Progenitor cell of endocrine pancreas (in vitro differentiated cells): ENCODE results near the gene PRR19. TPM values are rescaled to one million over a fixed set of nuclear protein-coding genes. Genes with fewer than 3 reads are reported as not detected.

Experiments used
- DNase-seq: peaks from one replicate; pipeline ENCODE4 v3.0.0; 2021; ENCODE audit warnings: low spot score; ENCODE audit not compliant: unreplicated experiment
- H3K27ac Mint-ChIP-seq: 2 replicates; pipeline ENCODE4 v1.8.0; 2021; ENCODE audit warnings: mild to moderate bottlenecking, moderate library complexity, mixed read lengths
- H3K27me3 Mint-ChIP-seq: 2 replicates; pipeline ENCODE4 v1.8.0; 2021; ENCODE audit warnings: mixed read lengths
- H3K36me3 Mint-ChIP-seq: 2 replicates; pipeline ENCODE4 v1.8.0; 2022; ENCODE audit warnings: mixed read lengths; ENCODE audit not compliant: insufficient read depth
- H3K4me1 Mint-ChIP-seq: 2 replicates; pipeline ENCODE4 v1.8.0; 2021; ENCODE audit warnings: low read depth, mixed read lengths
- H3K4me3 Mint-ChIP-seq: 2 replicates; pipeline ENCODE4 v1.8.0; 2021; ENCODE audit warnings: low read depth, mild to moderate bottlenecking, moderate library complexity, mixed read lengths
- H3K9me3 Mint-ChIP-seq: 2 replicates; pipeline ENCODE4 v1.8.0; 2021; ENCODE audit warnings: low read depth, mixed read lengths
- total RNA-seq: library from RNA; stranded (reverse); gene quantifications from 2 replicates; pipeline ENCODE4 v1.2.1, GENCODE V29; 2021
- TF ChIP-seq, protein P1 (sequence below): fragments of 200-600 bp; sonication (generic); IDR thresholded peaks from one replicate; pipeline ENCODE4 v1.5.0; 2021; ENCODE audit warnings: antibody characterized with exemption, mild to moderate bottlenecking; ENCODE audit not compliant: unreplicated experiment

The PRR19 gene
- total RNA-seq, 1 donor from 2014 or later: 3.4 TPM

DNA sequence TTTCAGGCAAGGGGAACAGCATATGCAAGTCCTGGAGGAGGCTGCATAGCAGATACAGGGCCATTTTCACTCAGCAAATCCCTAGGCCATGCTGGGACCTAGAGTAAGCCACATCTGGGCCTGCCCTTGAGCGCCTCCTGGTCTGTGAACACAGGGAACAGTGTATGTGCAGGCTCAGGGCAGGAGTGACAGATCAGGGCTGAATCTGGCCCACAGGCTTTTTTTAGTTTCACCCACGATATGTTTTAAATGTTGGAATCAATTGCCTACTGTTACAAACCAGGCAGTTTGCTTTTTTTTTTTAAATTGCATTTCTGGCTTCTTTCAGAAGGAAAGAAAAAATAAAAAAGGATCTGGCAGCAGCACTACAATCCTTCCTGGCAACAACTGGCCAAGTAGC lies 9.7 kb downstream of the PRR19 start:
- Mint-ChIP-seq H3K4me3 (no peak overlapping the region), H3K4me1 (peaks cover 3% of the 10 kb centered on the region), H3K27ac (no peak overlapping the region), H3K9me3 (no peaks in the 10 kb centered on the region), H3K27me3 (peaks cover 44% of the 10 kb centered on the region), H3K36me3 (no peaks in the 10 kb centered on the region)
- DNase-seq: no peak
- TF ChIP-seq, protein P1, sequence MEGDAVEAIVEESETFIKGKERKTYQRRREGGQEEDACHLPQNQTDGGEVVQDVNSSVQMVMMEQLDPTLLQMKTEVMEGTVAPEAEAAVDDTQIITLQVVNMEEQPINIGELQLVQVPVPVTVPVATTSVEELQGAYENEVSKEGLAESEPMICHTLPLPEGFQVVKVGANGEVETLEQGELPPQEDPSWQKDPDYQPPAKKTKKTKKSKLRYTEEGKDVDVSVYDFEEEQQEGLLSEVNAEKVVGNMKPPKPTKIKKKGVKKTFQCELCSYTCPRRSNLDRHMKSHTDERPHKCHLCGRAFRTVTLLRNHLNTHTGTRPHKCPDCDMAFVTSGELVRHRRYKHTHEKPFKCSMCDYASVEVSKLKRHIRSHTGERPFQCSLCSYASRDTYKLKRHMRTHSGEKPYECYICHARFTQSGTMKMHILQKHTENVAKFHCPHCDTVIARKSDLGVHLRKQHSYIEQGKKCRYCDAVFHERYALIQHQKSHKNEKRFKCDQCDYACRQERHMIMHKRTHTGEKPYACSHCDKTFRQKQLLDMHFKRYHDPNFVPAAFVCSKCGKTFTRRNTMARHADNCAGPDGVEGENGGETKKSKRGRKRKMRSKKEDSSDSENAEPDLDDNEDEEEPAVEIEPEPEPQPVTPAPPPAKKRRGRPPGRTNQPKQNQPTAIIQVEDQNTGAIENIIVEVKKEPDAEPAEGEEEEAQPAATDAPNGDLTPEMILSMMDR: peak; percentile 9

DNA sequence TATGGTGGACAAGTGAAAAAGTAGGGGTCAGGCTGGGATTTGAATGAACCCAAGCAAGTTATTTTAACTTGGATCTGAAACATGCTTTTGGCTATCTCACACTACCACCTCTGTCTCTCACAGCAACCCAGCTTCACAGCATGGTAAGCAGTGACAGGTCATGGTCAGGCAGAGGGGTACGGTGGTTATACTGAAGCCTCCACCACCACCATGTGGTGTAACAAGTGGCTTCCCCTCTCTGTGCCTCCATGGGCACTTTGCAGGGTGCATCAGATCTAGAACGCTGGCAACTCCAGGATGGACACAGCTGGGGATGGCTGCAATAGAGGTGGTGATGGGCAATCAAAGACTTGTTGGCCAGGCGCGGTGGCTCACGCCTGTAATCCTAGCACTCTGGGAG lies 10.4 kb downstream of the PRR19 start:
- no peaks in the 10 kb centered on the region for H3K9me3 Mint-ChIP-seq
- no peak for DNase-seq
- TF ChIP-seq, protein P1: no peak
- peaks cover 51% of the 10 kb centered on the region for H3K27me3 Mint-ChIP-seq
- H3K27ac Mint-ChIP-seq: no peak overlapping the region
- H3K4me3 Mint-ChIP-seq: peak overlapping the region; percentile 68
- H3K4me1 Mint-ChIP-seq: peaks cover 3% of the 10 kb centered on the region
- no peaks in the 10 kb centered on the region for H3K36me3 Mint-ChIP-seq

DNA sequence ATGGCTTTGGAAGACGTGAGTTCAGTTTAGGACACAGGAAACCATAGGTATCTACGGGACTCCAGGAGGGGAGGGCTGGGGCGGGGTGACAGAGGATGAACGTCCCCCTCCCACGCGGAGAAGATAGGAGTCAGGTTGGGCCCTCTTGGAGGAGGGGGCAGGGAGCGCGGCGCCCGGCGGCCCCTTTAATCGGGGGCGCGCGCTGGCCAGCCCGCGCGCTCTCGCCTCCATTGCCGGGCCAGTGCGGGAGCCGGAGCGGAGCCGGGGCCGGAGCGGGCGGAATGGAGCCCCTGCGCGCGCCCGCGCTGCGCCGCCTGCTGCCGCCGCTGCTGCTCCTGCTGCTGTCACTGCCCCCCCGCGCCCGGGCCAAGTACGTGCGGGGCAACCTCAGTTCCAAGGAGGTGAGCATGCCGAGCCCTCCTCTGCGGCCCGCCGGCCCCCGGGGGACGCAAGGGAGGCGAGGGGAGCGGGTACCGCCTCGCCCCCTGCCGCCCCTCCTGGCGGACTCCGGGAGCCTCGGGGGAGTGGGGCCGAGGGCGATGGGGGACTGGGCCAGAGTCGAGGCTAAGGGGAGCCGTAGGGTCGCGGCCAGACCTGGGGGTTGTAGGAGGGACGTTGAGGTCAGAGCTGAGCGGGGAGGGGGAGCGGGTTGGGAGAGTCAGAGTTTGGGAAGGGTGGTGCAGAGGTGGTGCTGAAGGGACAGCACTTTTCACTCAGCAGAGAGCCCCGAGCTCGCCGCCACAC lies 11.3 kb downstream of the PRR19 start, which contains the start of gene TMEM145:
TSS of gene TMEM145 (plus strand) at position 214 of the 744 bp plus-strand sequence. CDS start at position 282, 68 bp downstream.
- DNase-seq: peak; percentile 45
- peaks cover 57% of the 10 kb centered on the region for H3K27me3 Mint-ChIP-seq
- no peaks in the 10 kb centered on the region for H3K9me3 Mint-ChIP-seq
- peak within 1 kb of the TSS; percentile 68 for H3K4me3 Mint-ChIP-seq
- TF ChIP-seq, protein P1: peak; percentile 34
- no peaks in the 10 kb centered on the region for H3K36me3 Mint-ChIP-seq
- peaks cover 3% of the 10 kb centered on the region for H3K4me1 Mint-ChIP-seq
- H3K27ac Mint-ChIP-seq: no peak within 1 kb of the TSS

DNA sequence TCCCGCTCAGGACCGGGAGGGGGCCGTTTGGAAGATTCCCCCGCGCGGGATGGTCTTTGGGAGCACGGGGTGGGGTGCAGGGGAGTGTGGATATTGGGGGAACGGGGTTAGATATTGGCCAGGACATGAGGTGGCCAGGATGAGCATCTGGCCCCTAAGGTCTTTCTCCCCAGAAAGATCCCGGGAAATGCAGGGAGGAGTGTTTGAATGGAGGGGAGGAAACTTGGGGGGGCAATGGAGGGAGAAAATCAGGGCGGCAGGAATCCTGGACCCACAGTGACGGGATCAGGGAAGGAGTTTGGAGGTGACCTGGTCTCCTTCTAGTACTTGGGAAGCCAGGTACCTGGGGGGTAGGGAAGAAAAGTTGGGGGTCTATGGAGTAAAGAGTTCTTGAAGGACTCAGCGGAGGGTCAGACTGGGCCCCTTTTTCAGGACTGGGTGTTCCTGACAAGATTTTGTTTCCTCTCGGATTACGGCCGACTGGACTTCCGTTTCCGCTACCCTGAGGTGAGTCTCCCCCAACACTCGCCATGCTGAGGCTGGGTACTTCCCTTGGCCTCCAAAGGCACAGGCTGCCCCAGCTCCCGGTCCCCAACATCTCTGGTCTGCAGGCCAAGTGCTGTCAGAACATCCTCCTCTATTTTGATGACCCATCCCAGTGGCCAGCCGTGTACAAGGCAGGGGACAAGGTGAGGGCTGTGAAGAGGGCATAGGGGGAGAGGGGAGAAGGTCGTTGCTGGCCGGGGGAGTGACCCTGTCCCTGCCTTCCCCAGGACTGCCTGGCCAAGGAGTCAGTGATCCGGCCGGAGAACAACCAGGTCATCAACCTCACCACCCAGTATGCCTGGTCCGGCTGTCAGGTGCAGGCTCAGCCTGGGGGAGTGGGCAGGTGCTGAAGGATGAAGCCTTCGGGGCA lies 12.2 kb downstream of the PRR19 start:
- Mint-ChIP-seq H3K36me3 (no peaks in the 10 kb centered on the region), H3K27me3 (peaks cover 57% of the 10 kb centered on the region), H3K4me1 (peaks cover 3% of the 10 kb centered on the region), H3K9me3 (no peaks in the 10 kb centered on the region), H3K4me3 (peak overlapping the region; percentile 59), H3K27ac (no peak overlapping the region)
- TF ChIP-seq, protein P1: no peak
- no peak for DNase-seq

DNA sequence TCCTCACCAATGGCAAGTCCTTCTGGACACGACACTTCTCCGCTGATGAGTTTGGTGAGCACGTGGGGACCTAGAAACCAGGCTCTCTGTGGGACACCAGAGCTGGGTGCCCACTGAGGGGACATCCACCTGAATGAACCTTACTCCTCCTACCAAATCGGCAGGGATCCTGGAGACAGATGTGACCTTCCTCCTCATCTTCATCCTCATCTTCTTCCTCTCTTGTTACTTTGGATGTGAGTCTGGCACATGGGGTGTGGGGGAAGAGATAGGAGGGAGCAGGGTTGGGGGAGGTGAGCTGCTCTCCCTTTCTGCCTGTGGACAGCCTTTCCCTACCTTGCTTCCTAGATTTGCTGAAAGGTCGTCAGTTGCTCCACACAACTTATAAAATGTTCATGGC lies 13.1 kb downstream of the PRR19 start:
- no peak overlapping the region for H3K27ac Mint-ChIP-seq
- peaks cover 3% of the 10 kb centered on the region for H3K4me1 Mint-ChIP-seq
- H3K27me3 Mint-ChIP-seq: peaks cover 58% of the 10 kb centered on the region
- no peak for DNase-seq
- no peak overlapping the region for H3K4me3 Mint-ChIP-seq
- no peaks in the 10 kb centered on the region for H3K9me3 Mint-ChIP-seq
- TF ChIP-seq, protein P1: no peak
- no peaks in the 10 kb centered on the region for H3K36me3 Mint-ChIP-seq
